Activated CD4-positive, alpha-beta T cell treated with anti-CD3 and anti-CD28 coated beads, Interleukin-2, Interleukin-4, amounts not matched to agents 100 ng/mL and 50 ng/mL, durations not matched to agents 16 hours and 8 hours (primary cell): ENCODE measurements around the gene DAB2.
"Not testable (repeated sequence)": the region's sequence is repeated elsewhere in the genome, so short reads cannot be mapped to it uniquely, and the experiment has no call there.

Source experiments
- DNase-seq: peaks from one replicate; pipeline ENCODE4 v3.0.0-alpha.2; 2020; ENCODE audit warnings: low spot score

The DAB2 gene

GRCh38 chr5:39420482-39421145, 4.2 kb downstream of the DAB2 start:
- no peak for DNase-seq

DNA sequence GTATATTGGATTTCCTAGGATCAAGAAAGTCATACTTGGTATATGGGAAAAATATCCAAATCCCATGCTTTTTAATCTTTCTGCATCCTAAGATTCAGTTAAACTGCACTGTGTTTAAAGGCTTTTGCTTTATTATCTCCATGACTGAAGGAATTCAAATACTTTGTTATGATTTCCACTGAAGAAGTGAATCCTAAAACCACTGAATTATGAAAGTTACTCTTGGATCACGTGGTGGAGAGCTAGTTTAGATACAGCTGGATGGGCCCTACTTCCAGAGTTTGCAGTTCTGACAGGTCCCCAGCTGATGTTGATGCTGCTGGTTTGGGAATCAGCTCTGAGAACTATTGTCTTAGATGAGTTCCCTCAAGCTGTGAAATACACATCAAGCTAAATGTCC, 5.0 kb downstream of the DAB2 start:
- DNase-seq = no peak

GRCh38 chr5:39417979-39418378, 6.8 kb downstream of the DAB2 start:
- DNase-seq = no peak

- DNase-seq = no peak
Observed at GRCh38 chr5:39415201-39415600, 9.6 kb downstream of the DAB2 start.

DNA sequence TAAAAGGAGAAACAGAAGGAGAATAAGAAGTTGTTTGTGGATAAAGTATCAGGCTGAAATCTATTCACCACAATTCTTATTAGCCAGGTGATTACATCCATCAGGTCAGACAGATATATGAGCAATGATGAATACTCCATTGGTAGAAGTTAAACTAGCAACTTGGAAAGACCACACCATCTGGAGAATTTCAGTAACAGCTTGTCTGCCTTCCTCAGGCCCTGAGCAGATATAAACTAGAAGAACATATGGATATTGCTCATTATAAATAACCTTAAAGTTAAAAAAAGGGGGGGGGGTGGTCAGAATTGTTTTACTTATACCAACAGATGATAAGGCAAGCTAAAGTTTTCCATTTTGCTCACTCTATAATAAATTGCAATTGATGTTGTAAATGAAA, 10.4 kb downstream of the DAB2 start:
- DNase-seq = no peak

DNA sequence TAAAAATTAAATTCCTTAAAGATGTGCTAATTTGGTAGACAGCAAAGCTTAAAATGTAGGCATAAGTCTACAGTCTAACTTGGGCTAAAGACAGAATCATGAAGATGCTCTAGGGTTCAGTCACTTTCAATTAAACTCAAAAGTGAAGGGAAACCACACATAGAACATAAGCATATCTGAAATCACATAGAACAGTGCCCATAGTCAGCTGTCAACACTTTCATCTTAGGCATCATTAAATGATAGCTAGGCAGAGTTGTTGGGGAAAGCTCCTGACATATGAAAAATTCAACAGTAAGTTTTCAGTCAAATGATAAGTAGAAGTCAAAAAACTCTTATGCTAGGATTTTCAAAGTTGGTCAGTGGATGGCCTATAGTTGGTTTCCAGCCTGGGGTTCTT, 11.0 kb downstream of the DAB2 start:
- no peak for DNase-seq

DNA sequence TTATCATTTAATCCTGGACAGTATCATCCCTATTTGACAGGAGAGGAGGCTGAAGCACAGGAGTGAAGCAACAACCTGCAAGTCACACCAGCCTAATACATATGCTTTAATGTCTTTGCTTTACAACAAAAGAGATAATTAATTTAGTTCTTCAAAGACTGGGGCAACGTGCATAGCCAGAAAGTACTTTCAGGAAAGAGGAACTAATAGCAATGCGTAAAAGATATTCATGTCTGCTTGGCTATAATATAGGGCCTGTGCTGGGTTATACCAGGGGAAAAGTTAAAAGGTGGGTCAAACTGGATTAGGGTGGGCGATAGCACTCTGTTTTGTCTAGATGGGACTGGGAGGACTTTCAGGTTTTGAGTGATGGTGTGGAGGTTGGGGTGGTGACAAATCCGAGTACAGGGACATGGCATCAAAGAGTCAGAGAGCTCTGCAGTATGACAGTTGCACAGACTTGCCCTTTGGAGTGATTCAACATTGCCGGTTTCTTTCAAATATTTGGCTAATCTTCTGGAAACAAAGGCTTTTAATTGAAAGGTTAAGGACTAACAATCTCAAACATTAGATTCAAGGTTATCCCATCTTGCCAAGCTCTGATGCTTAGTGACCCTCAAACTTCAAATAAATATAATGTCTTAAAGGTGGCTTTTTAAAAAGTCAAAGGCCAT, 11.9 kb downstream of the DAB2 start:
- no peak for DNase-seq

- no peak for DNase-seq
Observed at GRCh38 chr5:39411985-39412384, 12.8 kb downstream of the DAB2 start.

DNA sequence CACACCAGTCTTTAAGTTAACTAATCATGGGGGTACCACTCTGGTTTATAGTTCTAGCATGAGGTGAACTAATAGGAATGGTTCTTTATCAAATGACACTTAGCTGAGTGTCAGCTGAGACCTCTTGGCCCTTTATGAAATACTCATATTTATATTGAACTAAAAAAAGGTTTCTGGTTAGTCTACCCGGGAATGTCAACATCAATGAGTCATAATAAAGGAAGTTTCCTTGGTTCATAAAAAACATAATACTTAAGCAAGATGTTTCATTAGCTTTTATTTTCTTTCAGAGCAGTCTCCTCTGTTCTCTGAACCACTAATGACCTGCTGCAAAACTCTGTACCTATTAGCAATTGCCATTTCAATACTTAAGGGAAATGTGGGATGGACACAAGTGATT, 13.7 kb downstream of the DAB2 start:
- no peak for DNase-seq

DNA sequence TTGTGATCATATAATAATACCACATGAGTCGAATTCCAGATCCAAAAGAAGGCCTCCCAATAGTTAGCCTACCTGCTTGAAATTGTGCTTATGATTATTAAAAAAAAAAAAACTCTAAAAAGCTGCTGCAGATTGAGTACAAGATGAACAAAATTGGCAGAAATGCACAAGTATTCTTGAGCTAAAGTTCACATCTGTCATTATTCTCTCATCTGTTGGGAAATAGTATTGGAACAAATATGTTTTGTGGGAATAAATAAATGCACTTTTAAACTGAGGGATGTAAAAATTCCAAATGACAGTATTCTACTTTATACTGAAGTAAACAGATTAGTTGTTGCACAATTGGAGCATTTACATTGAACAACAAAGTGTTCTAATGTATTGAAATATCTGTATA, 15.7 kb downstream of the DAB2 start:
- no peak for DNase-seq

DNA sequence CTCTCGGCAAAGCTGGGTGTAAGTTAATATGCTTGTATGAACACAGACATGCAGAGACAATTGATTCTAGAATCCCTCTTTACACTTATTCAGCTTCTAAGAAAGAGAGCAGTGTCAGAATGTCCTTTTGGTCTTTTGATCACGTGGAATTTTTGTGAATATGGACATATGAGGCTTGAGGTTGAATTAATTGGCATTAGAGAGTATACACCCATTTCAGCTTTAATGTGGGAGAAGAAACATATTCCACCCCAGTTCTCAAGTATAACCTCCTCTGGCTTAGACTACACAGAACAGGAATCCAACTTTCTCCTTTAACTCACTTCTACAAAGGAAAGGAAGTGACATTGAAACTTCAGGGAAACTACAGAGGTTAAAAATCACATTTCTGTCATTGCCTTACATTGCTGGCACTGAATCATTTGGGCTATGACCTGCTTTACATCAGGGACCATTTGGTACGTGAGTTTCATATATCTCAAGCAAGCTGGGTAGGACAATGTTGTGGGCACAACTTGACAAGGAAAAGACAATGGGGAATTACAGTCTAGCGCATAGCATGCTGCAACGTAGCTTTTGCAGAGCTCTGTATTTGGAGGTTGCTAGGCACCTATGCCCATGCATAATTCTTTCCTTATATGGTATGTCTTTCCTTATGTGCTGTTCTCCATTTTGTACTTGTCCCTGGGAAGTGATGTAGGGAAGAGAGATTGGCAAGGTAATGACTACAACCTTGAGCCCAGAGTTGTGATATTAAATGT, 19.5 kb downstream of the DAB2 start:
- no peak for DNase-seq

- DNase-seq = not testable (repeated sequence)
Observed at GRCh38 chr5:39403761-39404160, 21.0 kb downstream of the DAB2 start.

DNA sequence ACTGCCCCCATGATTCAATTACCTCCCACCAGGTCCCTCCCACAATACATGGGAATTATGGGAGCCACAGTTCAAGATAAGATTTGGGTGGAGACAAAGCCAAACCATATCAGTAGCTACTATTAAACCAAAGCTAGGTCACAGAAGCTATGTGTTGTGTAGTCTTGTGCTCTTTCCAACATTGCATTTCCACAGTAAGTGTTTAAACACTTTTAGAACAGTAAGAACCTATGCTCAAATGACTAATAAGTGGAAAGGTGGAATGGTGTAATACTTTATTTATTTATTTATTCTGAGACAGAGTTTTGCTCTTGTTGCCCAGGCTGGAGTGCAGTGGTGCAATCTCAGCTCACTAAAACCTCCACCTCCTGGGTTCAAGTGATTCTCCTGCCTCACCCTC, 22.6 kb downstream of the DAB2 start:
- not testable (repeated sequence) for DNase-seq

- no peak for DNase-seq
Observed at GRCh38 chr5:39400713-39401578, 23.8 kb downstream of the DAB2 start.

GRCh38 chr5:39399135-39400036, 25.4 kb downstream of the DAB2 start:
- DNase-seq = no peak

DNA sequence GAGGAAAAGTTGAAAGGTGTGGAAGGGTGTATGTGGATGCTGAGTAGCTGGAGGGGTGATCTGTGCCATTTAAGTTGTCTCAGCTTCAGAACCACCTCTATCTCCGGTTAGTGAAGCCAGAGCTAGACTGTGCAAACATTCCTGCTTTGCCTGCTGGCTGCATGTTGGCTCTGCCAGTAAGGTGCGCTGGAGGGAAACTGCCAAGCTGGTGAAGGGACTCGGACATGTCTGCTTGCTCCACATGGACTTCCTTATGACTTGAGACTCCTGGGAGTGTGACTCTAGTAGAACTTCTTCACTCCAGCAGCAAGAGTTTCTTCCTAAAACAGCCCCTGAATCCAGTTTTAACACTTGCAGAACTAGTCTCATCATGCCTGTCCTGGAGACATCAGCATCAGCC, 27.9 kb downstream of the DAB2 start:
- DNase-seq = no peak

DNA sequence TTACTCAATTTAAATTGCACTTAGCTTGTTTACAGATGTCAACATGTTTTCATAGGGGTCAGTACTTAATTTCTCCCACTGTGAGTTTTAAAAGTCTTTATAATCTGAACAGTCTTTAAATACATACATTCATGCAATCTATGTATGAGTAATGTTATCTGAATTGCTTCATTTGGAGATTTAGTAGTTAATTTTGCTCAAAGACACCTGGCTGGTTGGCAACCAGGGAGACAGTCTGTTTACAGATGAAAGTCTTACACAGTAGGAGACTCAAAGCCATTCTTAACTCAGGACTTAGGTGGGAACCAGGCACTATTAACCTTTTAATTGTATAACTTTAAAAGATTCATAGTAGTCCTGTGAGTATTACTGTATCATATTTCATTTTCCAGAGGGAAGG, 29.3 kb downstream of the DAB2 start:
- DNase-seq = no peak

DNA sequence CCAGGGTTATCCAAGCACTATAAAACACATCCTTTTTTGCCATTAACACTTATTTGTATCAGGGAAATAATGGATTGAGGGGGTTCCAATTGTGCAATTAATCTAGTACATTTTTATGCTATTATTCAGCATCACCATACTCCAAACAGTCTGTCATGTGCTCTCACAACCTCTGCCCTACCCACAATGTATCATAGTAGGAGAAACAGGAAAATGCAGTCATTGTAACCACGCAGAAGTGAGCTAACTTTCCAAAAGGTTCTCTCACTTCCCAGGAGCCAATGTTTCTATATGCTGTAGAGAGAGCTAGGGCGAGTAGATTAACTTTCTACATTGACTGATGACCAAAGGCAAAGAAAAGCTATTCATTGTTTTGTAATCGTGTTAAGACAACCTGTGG, 29.8 kb downstream of the DAB2 start:
- DNase-seq = no peak

GRCh38 chr5:39390945-39391344, 33.8 kb downstream of the DAB2 start:
- no peak for DNase-seq

DNA sequence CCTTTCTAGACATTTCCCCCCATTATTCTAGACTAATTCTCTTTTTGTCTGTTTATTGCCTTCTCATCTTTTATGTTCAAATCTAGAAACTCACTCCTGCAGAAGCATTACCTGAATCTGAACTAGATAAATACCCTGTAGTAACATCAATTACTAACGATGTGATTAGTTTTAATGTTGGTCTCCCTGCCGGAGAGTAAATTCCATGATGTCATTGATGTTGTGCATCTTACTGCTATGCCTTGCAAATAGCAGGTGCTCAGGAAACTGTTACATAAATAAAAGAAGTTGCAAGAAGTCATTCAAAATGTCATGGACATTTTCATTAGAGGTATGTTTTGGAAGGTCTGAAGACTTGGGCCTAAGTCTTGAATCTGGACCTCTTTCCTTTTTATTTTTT, 37.5 kb downstream of the DAB2 start:
- DNase-seq = no peak

GRCh38 chr5:39384271-39384670, 40.5 kb downstream of the DAB2 start:
- no peak for DNase-seq
